GM12891 (cell line): ENCODE data around the gene TTL.
"Not testable (repeated sequence)": the region's sequence is repeated elsewhere in the genome, so short reads cannot be mapped to it uniquely, and the experiment has no call there.

ENCODE experiments used
- DNase-seq: peaks from one replicate; pipeline ENCODE4 v3.0.0; 2011; ENCODE audit warnings: low spot score; ENCODE audit not compliant: insufficient read length
- FAIRE-seq: peaks from 2 replicates; lab custom pipeline; 2011; peaks lifted over from hg19 to GRCh38; lab: Jason Lieb, UNC
- PAX5 ChIP-seq: IDR thresholded peaks from 2 replicates; pipeline ENCODE4 v1.6.1; 2011; ENCODE audit warnings: low read length, moderate library complexity, mild to moderate bottlenecking; ENCODE audit not compliant: insufficient read depth, severe bottlenecking
- POLR2A ChIP-seq: IDR thresholded peaks from 2 replicates; pipeline ENCODE4 v1.6.1; 2011; ENCODE audit warnings: low read depth, low read length, control low read depth
- POLR2AphosphoS5 ChIP-seq: IDR thresholded peaks from 2 replicates; pipeline ENCODE4 v1.6.1; 2011; ENCODE audit warnings: low read depth, low read length, control low read depth
- POU2F2 ChIP-seq: IDR thresholded peaks from 2 replicates; pipeline ENCODE4 v1.6.1; 2011; ENCODE audit warnings: low read depth, mild to moderate bottlenecking, control low read depth, low read length, moderate library complexity
- SPI1 ChIP-seq: IDR thresholded peaks from 2 replicates; pipeline ENCODE4 v1.6.1; 2011; ENCODE audit warnings: low read depth, low read length, control low read depth
- TAF1 ChIP-seq: IDR thresholded peaks from 2 replicates; pipeline ENCODE4 v1.6.1; 2011; ENCODE audit warnings: low read depth, low read length, control low read depth

Gene TTL

DNA sequence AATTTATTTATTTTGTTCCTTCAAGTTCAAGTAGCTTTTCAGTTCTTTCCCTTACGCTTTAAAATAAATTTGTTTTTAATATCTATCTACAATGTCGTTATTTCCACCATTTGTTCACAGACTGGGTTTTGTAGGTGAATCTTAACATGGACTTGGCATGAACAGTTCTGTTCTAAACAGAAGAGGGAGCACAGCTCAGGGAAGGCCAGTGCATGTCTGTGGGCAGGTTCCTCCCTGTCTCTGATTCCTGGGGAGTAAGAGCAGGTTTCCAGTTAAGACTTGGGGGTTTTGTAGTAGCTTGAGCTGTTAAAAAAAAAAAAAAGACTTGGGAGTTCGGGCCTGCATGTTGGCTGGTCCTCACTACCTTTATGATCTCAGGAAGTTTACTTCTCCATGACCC, 11.1 kb downstream of the TTL start:
- FAIRE-seq (no peak), DNase-seq (no peak)
- TF ChIP-seq POLR2AphosphoS5 = no peak
- TF ChIP-seq POU2F2 = no peak
- TF ChIP-seq SPI1 = no peak
- no peak for TF ChIP-seq PAX5
- TF ChIP-seq TAF1 = no peak
- TF ChIP-seq POLR2A = no peak

DNA sequence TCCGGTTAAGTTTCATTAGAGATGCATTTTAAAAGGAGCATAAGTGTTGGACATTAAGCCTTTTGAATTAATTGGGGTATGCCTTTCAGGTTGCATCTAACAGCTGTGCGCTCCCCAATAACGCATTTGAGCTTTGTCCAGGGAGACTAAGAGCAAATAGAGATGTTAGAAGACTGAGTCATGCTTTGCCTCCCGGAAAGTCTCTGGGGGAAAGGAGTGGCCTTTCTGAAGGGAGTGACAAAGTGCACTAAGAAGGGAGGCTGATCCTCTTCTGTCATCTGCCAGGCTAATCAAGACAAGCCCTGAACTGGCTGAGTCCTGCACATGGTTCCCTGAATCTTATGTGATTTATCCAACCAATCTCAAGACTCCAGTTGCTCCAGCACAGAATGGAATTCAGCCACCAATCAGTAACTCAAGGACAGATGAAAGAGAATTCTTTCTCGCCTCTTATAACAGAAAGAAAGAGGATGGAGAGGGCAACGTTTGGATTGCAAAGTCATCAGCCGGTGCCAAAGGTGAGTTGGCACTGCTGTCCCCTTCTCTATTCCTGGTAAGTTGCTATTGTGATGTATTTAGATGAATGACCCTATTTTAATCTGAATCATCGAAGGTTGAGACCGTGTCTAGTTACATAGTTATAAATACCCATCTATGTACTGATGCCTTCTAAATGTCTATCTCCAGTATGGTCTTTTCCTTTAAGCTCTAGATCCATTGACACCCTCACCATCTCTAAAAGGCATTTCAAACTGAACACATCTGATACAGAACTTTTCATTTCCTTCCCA, 12.1 kb downstream of the TTL start:
- TF ChIP-seq POU2F2 = no peak
- no peak for TF ChIP-seq PAX5
- TF ChIP-seq POLR2A = no peak
- no peak for TF ChIP-seq TAF1
- no peak for TF ChIP-seq POLR2AphosphoS5
- no peak for TF ChIP-seq SPI1
- no peak for FAIRE-seq
- DNase-seq = no peak

- no peak for FAIRE-seq
- no peak for DNase-seq
- TF ChIP-seq POLR2AphosphoS5 = no peak
- no peak for TF ChIP-seq POLR2A
- TF ChIP-seq TAF1 = no peak
- no peak for TF ChIP-seq POU2F2
- TF ChIP-seq SPI1 = no peak
- TF ChIP-seq PAX5 = no peak
Observed at GRCh38 chr2:112494828-112495227, 12.9 kb downstream of the TTL start.

- not testable (repeated sequence) for FAIRE-seq, DNase-seq
Observed at GRCh38 chr2:112495878-112496277, 13.9 kb downstream of the TTL start.

GRCh38 chr2:112500850-112501484, 19.0 kb downstream of the TTL start:
- FAIRE-seq, DNase-seq: not testable (repeated sequence)

GRCh38 chr2:112509239-112509998, 27.5 kb downstream of the TTL start:
- not testable (repeated sequence) for FAIRE-seq, DNase-seq

GRCh38 chr2:112516801-112517200, 34.8 kb downstream of the TTL start:
- DNase-seq = no peak
- no peak for FAIRE-seq
- no peak for TF ChIP-seq POLR2A
- no peak for TF ChIP-seq TAF1
- TF ChIP-seq POLR2AphosphoS5 = no peak
- TF ChIP-seq SPI1 = no peak
- no peak for TF ChIP-seq POU2F2

DNA sequence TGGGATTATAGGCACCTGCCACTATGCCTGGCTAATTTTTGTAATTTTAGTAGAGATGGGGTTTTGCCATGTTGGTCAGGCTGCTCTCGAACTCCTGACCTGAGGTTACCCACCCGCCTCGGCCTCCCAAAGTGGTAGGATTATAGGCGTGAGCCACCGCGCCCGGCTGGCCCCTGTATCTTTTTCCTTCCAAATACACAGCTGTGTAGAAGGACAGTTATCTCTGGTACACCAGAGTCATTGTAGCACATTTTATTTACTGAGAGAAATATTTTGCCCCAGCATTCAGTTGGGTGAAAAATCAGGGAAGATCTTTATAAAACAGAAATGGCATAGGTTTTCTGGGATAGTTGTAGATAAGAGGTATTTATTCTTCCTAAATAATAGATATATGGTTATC, 36.9 kb downstream of the TTL start:
- TF ChIP-seq POLR2AphosphoS5 (no peak), POLR2A (no peak), PAX5 (no peak), SPI1 (no peak), TAF1 (no peak), POU2F2 (no peak)
- FAIRE-seq (no peak), DNase-seq (no peak)

GRCh38 chr2:112519506-112519905, 37.5 kb downstream of the TTL start:
- FAIRE-seq = no peak
- no peak for DNase-seq
- no peak for TF ChIP-seq PAX5
- no peak for TF ChIP-seq POU2F2
- no peak for TF ChIP-seq TAF1
- no peak for TF ChIP-seq SPI1
- TF ChIP-seq POLR2A = no peak
- no peak for TF ChIP-seq POLR2AphosphoS5

DNA sequence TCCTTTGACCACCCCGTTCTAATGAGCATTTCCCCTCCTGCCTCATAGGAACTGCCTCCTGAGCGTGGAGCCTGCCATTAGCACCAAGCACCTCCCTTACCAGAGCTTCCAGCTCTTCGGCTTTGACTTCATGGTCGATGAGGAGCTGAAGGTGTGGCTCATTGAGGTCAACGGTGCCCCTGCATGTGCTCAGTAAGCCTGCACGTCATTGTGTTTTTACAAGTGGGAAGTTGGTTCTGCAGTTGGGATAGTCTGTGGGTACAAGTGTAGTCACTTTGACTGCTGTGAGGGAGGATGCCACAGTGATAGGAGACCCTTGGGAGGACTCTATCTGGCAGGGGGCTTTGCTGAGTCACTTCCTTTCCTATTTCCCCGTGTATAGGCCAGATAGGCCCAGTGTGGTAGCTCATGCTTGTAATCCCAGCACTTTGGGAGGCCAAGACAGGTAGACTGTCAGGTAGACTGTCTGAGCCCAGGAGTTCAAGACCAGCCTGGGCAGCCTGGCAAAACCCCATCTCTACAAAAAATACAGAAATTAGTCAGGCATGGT, 38.4 kb downstream of the TTL start:
- TF ChIP-seq POLR2A = no peak
- no peak for TF ChIP-seq TAF1
- TF ChIP-seq PAX5 = no peak
- no peak for DNase-seq
- FAIRE-seq = no peak
